Mononuclear cell (primary cell): Measurements from ENCODE around the gene UQCC5. TPM values are rescaled to one million over a fixed set of nuclear protein-coding genes. Genes with fewer than 3 reads are reported as not detected.

ENCODE experiments used
- H3K27me3 ChIP-seq: 2 replicates; pipeline ENCODE4 v1.6.0; 2011; ENCODE audit warnings: low read length, control low read depth; ENCODE audit not compliant: insufficient read depth
- H3K4me1 ChIP-seq: 2 replicates; pipeline ENCODE4 v1.5.1; 2011; ENCODE audit warnings: mild to moderate bottlenecking, low read length, control low read depth; ENCODE audit not compliant: insufficient read depth
- H3K4me3 ChIP-seq: 2 replicates; pipeline ENCODE4 v1.5.1; 2011; ENCODE audit warnings: mild to moderate bottlenecking, low read length, moderate library complexity
- H3K9me3 ChIP-seq: 2 replicates; pipeline ENCODE4 v1.5.1; 2011; ENCODE audit warnings: low read depth, mild to moderate bottlenecking, control low read depth, low read length
- total RNA-seq: library from RNA; depleted of rRNA; stranded (reverse); fragments of >200 nt; gene quantifications from one replicate; pipeline ENCODE4 v1.2.3, GENCODE V29; 2012

Gene UQCC5
- total RNA-seq, 1 donor, result 1.2 TPM

DNA sequence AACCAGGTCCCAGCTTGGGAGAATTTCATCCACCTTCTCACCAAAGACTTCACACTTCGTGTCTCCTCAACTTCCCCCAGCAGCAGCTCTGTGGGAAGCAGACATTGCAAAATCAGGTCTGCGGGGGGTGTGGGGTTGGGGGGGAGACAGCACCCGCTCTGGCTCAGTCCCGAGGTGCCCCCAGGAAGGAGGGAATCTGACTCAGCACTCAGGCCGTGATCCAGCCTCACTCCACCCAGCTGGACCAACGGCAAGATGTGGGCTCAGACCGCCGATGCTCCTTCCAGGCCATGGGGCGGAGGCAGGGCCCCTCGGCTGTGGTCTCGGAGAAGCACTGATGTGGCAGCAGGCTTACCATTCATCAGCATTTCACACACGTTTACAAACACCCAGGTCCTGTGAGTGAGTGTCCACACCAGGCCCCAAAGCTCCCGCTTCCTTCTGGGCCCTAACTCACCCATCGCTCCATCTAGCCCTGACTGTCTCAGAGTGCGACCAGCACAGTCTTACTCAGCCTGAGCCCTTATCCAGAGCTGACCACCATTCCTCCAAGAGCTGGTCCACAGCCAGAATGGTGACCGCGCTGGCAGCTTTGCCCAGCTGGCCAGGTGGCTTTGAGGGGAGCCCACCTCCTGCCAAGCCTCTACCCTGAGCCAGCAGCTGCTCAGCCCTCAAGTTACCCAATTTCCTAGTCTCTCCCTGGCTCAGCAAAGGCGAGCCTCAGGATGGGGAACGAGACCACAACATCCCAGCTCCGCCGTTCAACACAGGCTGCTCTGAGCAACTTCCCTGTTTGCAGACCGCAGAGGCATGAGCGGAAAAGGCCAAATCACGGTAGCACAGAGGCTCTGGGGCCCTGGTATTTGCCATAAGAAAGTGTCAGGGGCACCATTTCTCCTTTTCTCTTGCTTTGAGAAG lies 38.0 kb upstream of the UQCC5 start:
- no peaks in the 10 kb centered on the region for H3K27me3 ChIP-seq
- H3K4me3 ChIP-seq, result no peak overlapping the region
- peaks cover 69% of the 10 kb centered on the region for H3K4me1 ChIP-seq
- H3K9me3 ChIP-seq, result no peaks in the 10 kb centered on the region

DNA sequence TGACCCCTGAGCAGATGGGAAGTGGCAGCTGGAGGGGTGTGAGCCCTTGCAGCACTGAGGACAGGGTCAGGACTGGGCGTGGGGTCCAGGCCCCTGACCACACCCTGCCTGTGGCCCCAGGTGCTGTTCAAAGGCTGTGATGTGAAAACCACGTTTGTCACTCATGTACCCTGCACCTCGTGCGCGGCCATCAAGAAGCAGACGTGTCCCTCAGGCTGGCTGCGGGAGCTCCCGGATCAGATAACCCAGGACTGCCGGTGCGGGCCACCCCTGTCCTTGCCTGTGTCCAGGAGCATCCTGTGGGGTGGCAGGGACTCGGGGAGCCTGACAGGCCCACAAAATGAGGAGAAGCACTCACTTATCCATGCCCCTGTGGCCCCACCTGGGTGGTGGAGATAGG lies 35.4 kb upstream of the UQCC5 start:
- Histone ChIP-seq H3K27me3 (no peaks in the 10 kb centered on the region), H3K9me3 (no peaks in the 10 kb centered on the region), H3K4me1 (peaks cover 47% of the 10 kb centered on the region), H3K4me3 (no peak overlapping the region)

DNA sequence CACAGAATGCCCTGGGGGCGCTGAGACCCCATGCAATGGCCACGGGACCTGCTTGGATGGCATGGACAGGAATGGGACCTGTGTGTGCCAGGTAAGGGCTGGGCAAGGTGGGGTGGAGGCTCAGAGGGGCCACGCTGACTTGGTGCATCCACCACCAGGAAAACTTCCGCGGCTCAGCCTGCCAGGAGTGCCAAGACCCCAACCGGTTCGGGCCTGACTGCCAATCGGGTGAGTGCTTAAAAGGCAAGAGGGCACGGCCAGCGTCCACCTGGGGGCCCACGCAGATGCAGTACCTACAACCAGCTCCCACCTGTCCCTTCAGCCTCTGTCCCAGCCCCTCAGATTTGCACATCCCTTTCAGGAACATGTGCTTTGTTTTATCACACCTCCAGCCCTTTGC lies 34.4 kb upstream of the UQCC5 start:
- H3K4me1 ChIP-seq, result peaks cover 38% of the 10 kb centered on the region
- no peaks in the 10 kb centered on the region for H3K9me3 ChIP-seq

DNA sequence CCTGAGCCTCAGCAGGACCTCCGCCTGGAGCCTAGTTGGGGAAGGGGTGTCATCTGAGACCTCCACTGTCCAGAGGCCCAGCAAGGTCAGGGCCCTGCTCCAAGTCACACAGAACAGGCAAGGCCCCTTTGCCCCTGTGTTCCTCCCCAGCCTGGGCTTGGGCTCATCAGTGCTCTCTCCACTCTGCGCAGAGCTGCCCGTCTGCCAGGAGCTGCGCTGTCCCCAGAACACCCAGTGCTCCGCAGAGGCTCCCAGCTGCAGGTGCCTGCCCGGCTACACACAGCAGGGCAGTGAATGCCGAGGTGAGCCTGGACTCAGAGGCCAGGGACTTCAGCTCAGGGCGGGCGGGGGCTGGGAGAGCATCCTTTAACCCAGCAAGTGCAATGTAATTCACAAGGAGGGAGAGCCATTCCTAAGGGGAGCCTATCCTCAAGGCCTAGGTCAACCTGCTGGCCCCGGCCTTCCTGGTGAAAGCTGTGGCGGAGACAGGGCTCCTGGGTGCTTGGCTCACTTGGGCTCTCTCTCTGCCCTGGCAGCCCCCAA lies 33.5 kb upstream of the UQCC5 start:
- peaks cover 29% of the 10 kb centered on the region for H3K4me1 ChIP-seq
- H3K27me3 ChIP-seq, result no peaks in the 10 kb centered on the region
- no peaks in the 10 kb centered on the region for H3K9me3 ChIP-seq
- no peak overlapping the region for H3K4me3 ChIP-seq

More for the DNA sequence above, 34.4 kb upstream of the UQCC5 start:
- Histone ChIP-seq H3K27me3 (no peaks in the 10 kb centered on the region), H3K4me3 (no peak overlapping the region)

DNA sequence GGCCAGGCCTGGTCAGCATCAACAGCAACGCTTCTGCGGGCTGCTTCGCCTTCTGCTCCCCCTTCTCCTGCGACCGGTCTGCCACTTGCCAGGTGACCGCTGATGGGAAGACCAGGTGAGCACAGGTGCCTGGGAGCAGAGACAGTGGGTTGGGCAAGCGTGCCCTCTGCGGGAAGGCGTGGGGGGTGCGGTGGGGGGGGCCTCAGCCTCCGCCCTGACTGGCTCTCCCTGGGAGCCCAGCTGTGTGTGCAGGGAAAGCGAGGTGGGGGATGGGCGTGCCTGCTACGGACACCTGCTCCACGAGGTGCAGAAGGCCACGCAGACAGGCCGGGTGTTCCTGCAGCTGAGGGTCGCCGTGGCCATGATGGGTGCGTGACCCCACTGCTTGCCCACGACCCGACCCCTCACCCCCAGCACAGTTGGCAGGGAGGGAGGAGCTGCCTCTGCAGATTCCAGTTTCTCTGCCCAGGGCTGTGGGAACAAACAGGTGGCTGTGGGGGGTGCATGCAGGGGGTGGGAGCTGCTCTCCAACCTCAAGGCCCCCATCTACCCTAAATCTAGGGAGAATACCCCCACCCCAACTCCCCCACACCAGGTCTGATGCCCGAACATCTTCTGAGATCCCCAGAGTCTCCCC lies 32.5 kb upstream of the UQCC5 start:
- no peak overlapping the region for H3K4me3 ChIP-seq
- no peaks in the 10 kb centered on the region for H3K27me3 ChIP-seq
- H3K4me1 ChIP-seq, result peaks cover 18% of the 10 kb centered on the region
- no peaks in the 10 kb centered on the region for H3K9me3 ChIP-seq

DNA sequence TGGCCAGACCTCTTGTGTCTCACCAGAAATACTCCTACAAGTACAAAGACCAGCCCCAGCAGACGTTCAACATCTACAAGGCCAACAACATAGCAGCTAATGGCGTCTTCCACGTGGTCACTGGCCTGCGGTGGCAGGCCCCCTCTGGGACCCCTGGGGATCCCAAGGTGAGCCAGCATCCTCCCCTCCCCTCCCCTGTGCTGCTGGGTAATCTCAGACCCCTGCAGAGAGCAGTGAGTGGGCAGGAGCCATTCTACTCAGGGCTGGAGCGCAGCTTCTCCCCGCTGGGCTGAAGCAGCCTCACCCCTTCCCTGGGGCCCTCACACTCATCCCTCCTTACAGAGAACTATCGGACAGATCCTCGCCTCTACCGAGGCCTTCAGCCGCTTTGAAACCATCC lies 31.4 kb upstream of the UQCC5 start:
- Histone ChIP-seq H3K27me3 (no peaks in the 10 kb centered on the region), H3K4me1 (peaks cover 10% of the 10 kb centered on the region), H3K4me3 (no peak overlapping the region), H3K9me3 (no peaks in the 10 kb centered on the region)

DNA sequence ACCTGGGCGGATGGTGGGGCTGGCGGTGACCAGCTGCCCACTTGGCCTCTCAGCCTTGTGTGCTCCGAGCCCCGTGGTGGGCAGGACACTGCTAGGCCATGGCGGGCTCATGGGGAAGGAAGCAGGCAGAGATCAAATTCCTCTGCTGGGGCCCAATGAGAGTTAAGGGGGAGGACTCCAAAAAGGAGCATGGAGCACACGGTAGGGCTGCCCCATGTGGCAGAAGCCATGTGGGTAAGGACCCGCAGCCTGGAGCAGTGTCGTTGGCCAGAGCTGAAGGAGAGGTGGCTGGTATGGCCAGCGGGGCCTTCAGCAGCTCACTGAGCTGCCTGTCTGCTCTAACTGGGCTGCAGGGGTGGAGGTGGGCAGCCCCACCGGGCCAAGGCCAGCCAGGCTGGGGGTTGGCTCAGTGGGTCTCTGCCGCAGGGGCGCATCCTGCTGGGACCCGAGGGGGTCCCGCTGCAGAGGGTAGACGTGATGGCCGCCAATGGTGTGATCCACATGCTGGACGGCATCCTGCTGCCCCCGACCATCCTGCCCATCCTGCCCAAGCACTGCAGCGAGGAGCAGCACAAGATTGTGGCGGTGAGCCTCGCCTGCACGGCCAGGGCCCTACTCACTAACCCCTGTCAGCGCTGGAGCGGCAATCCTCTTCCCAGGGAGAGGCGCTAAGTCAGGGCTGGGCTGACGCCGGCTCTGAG lies 30.0 kb upstream of the UQCC5 start:
- Histone ChIP-seq H3K9me3 (no peaks in the 10 kb centered on the region), H3K27me3 (no peaks in the 10 kb centered on the region), H3K4me1 (no peaks in the 10 kb centered on the region)

DNA sequence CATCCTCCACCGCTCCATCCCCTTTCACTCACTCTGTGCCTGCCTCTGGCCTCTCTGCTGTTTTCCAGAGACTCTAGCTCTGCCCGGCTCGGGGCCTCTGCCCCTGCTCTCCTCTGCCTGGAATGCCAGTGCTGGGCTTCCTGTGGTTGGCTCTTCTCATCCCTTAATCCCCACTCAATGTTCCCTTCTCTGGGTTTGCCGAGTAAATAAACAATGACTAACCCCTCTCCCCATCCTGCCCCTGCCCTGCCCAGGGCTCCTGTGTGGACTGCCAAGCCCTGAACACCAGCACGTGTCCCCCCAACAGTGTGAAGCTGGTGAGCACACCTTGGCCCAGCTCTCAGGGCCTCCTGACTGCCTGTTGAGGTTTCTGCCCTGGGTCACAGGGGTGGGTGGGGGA lies 29.0 kb upstream of the UQCC5 start:
- H3K9me3 ChIP-seq, result no peaks in the 10 kb centered on the region
- no peaks in the 10 kb centered on the region for H3K4me1 ChIP-seq
- H3K27me3 ChIP-seq, result no peaks in the 10 kb centered on the region
- H3K4me3 ChIP-seq, result no peak overlapping the region

More for the DNA sequence above, 30.0 kb upstream of the UQCC5 start:
- H3K4me3 ChIP-seq, result no peak overlapping the region

DNA sequence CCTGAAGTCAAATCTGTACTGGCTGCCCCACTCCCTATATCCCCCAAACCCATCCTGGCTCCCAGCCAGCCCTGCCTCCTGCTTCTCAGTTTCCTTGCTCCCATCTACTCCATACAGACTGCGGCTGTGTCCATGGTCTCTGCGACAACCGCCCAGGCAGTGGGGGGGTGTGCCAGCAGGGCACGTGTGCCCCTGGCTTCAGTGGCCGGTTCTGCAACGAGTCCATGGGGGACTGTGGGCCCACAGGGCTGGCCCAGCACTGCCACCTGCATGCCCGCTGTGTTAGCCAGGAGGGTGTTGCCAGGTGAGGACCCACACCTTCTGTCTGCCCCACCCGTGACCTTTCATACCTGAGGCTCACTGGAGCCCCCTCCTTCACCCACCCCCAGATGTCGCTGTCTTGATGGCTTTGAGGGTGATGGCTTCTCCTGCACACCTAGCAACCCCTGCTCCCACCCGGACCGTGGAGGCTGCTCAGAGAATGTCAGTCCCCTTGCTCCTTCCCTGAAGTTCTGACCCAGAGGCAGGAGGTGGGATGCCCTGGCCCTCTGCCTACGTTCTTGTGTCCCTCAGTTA lies 26.6 kb upstream of the UQCC5 start:
- Histone ChIP-seq H3K9me3 (no peaks in the 10 kb centered on the region), H3K4me1 (no peaks in the 10 kb centered on the region), H3K4me3 (no peak overlapping the region), H3K27me3 (no peaks in the 10 kb centered on the region)

DNA sequence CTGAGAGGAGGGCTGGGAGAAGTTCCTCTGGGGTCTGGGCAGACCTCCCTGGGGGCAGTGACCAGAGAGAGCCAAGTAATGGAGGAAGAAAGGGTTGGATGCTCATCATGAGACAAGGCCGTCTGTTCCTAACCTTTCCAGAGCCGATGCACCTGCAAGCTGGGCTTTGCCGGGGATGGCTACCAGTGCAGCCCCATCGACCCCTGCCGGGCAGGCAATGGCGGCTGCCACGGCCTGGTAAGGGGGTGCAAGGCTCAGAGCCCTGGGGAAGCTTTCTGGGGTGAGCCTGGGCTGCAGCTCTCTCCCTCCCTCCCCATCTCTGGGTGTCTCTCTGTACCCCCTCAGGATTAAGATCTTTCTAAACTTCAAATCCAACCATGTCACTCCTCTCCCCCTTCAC lies 24.9 kb upstream of the UQCC5 start:
- H3K4me1 ChIP-seq, result no peaks in the 10 kb centered on the region
- H3K27me3 ChIP-seq, result no peaks in the 10 kb centered on the region
- H3K4me3 ChIP-seq, result no peak overlapping the region
- H3K9me3 ChIP-seq, result no peaks in the 10 kb centered on the region

DNA sequence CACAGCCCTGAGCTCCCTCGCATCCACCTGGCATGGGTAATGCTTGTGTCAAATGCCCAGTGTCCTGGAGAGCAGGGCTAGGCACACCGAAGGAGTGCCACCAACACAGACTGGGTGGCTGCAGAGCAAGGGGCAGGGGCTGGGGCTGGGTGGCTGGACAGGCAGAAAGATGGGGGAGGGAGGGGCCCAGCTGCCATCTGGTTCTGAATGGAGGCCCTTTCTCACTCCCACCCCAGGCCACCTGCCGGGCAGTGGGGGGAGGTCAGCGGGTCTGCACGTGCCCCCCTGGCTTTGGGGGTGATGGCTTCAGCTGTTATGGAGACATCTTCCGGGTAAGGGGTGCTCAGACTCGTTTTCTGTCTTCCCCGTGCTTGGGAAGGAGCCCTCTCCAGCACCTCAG lies 24.3 kb upstream of the UQCC5 start:
- H3K9me3 ChIP-seq, result no peaks in the 10 kb centered on the region
- no peaks in the 10 kb centered on the region for H3K27me3 ChIP-seq
- H3K4me1 ChIP-seq, result no peaks in the 10 kb centered on the region
- H3K4me3 ChIP-seq, result no peak overlapping the region

DNA sequence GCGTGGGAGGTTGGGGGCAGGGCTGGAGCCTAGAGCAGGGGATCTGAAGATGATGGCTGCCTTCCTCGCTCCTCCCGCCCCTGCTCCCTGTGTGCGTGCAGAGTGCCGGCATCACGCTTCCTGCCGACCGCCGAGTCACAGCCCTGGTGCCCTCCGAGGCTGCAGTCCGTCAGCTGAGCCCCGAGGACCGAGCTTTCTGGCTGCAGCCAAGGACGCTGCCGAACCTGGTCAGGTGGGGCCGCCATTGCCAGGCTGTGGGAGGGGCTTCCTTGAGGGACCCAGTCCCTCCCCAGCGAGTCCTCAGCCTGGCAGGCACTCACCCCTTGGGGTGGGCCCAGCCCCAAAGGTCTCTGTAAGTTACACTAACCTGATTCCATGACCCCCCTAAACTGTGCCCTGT lies 23.7 kb upstream of the UQCC5 start:
- Histone ChIP-seq H3K27me3 (no peaks in the 10 kb centered on the region), H3K4me3 (no peak overlapping the region), H3K9me3 (no peaks in the 10 kb centered on the region), H3K4me1 (no peaks in the 10 kb centered on the region)

DNA sequence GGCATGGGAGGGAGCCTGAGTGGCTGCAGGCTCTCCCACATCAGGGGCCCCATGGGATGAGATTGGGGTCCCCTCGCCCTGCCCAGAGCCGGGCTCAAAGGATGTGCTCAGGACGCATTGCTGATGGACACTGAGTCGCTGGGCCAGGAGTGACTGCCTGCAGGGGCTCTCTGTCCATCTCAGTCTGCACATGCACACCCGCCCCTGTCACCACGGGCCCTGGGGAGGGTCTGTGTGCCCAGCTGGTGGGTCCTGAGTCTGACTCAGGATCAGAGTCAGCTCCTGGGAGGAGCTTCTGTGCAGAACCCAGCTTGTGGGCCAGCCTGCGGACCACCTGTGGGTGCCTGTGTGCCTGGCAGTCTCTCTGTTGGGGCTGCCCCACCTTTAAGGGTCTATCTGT lies 23.1 kb upstream of the UQCC5 start:
- H3K27me3 ChIP-seq, result no peaks in the 10 kb centered on the region
- H3K4me1 ChIP-seq, result no peaks in the 10 kb centered on the region
- H3K9me3 ChIP-seq, result no peaks in the 10 kb centered on the region
- no peak overlapping the region for H3K4me3 ChIP-seq

DNA sequence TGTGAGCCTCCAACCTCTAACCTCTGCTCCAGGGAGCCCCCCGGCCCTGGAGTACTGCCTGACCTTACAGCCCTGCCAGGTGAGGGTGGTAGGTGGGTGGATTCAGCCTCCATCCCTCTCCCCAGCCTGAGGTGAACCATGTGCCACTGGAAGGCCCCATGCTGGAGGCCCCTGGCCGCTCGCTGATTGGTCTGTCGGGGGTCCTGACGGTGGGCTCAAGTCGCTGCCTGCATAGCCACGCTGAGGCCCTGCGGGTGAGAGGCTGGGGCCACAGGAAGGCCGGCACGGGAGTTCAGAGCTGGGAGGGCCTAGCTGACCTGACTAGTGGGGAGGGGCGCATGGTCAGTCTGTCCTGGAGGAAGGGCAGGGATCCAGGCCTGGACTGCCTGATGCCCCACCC lies 21.8 kb upstream of the UQCC5 start:
- H3K27me3 ChIP-seq, result no peaks in the 10 kb centered on the region
- H3K4me1 ChIP-seq, result no peaks in the 10 kb centered on the region
- H3K4me3 ChIP-seq, result no peak overlapping the region
- no peaks in the 10 kb centered on the region for H3K9me3 ChIP-seq

DNA sequence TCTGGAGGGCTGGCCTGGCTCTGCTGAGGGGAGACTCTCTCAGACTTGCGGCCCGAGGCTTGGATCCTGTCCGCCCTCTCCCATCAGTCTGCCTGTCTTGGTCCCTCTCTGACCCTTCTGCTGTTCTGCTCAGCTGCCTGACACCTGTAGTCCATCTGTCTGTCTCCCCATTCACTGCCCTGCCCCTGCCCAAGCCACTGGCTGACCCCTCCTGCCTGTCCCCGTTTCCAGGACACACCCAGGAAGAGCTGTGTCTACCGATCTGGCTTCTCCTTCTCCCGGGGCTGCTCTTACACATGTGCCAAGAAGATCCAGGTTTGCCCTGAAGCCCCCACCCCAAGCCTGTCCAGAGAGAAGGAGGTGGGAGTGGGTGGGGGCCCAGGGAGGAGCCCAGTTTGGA lies 21.2 kb upstream of the UQCC5 start:
- Histone ChIP-seq H3K9me3 (no peaks in the 10 kb centered on the region), H3K4me3 (no peak overlapping the region), H3K4me1 (no peaks in the 10 kb centered on the region), H3K27me3 (no peaks in the 10 kb centered on the region)
